ENCODE measurements around the gene CRNN. TPM values are rescaled to one million over a fixed set of nuclear protein-coding genes. Genes with fewer than 3 reads are reported as not detected.
A peak's percentile ranks its signal among the peaks of the same experiment; 100 is the strongest.

CRNN gene
- not detected for total RNA-seq
- long read RNA-seq = 0 reads

DNA sequence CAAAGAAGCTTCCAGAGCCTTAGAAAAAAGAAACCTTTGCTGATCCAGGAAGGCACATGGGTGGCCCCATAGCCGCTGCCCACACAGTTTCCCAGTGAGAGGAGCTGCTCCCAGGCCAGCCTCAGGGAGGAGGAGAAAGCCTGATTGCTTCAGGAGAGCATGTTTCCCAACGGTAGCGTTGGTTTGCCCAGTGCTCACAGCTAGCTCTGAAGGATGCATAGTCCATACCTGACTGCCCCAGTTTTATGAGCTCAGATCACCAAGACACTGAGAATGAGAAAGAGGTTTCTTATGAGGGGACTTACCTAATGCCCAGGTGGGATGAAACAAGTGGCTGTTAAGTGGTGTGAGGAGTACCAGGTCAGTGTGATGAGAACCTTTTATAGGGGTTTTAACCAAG is at the start of gene CRNN:
Gene CRNN, minus strand, starts transcription at position 355 of the 400 bp plus-strand sequence. CDS start 2,030 bp downstream, outside the sequence.
- intact Hi-C loops (cut with DNase I) = no loop called here
- ATAC-seq (no peak), DNase-seq (ENCODE audit: missing footprints) (no peak)

DNA sequence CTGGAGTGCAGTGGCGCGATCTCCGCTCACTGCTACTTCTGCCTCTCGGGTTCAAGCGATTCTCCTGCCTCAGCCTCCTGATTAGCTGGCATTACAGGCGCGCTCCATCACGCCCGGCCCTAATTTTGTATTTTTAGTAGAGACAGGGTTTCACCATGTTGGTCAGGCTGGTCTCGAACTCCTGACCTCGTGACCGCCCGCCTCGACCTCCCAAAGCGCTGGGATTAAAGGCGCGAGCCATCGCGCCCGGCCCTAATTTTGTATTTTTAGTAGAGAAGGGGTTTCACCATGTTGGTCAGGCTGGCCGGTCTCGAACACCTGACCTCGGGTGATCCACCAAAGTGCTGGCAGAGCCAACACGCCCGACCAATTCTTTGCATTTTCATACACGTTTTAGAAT is 48.6 kb upstream of the CRNN start:
- ATAC-seq (no peak), DNase-seq (ENCODE audit: missing footprints) (no peak)
- intact Hi-C loops (cut with DNase I) = no loop called here

DNA sequence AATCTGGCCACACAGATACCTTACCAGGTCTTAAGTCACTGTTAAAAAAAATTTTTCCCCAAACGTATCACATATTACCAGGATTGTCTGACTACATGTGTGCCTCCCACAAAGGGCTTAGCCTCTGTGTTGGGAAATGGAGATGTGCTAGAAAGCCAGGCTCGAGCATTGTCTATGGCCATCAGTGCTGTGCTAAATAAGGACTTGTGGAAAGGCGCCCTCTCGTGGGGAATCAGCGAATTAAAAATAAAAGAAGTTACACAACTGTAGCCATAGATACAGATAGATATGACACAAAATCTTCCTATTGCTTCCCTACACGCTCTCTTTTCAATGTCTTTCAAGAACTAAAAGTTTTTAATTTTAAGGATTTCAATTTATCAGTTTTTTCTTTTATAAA is 47.5 kb upstream of the CRNN start:
- no peak for DNase-seq (ENCODE audit: missing footprints)

GRCh38 chr1:152460529-152460899 is 46.5 kb upstream of the CRNN start:
- intact Hi-C loops (cut with DNase I) = loop anchor here (2.0 kb wide), 1 partner anchor 318 kb away; no protein-coding TSS in a partner anchor
- ATAC-seq (no peak), DNase-seq (ENCODE audit: missing footprints) (no peak)

More for the DNA sequence above, 47.5 kb upstream of the CRNN start:
- ATAC-seq = peak; percentile 46
- intact Hi-C loops (cut with DNase I) = loop anchor here (2.0 kb wide), 1 partner anchor 319 kb away; no protein-coding TSS in a partner anchor

GRCh38 chr1:152459596-152460528 is 45.8 kb upstream of the CRNN start:
- intact Hi-C loops (cut with DNase I) = loop anchor here (2.0 kb wide), 2 partner anchors 19 to 317 kb away; no protein-coding TSS in a partner anchor
- DNase-seq (ENCODE audit: missing footprints) = peak; percentile 80
- ATAC-seq = peak; percentile 54

GRCh38 chr1:152458384-152459185 is 44.5 kb upstream of the CRNN start:
- intact Hi-C loops (cut with DNase I) = loop anchor here (1.0 to 2.0 kb wide), 3 partner anchors 18 to 406 kb away; no protein-coding TSS in a partner anchor
- ATAC-seq = peak; percentile 80
- DNase-seq (ENCODE audit: missing footprints) = no peak

DNA sequence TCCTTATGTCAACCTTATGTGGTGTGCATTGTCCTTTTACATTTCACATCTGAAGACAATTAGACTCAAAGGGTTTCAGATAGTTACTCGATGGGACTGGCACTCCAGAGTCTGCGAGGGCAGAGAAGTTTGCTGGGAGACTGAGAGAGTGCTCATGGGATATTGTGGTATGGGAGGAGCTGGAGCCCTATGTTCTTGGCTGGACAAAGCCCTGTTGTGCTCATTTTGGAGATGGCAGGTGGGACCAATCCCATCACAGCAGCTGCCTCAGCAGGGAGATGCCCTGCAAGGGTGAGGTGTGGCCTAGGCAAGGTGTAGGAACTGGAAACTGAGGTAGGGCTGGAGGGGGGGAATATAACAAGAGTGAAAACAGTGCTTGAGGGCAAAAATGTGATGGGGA is 43.5 kb upstream of the CRNN start:
- DNase-seq (ENCODE audit: missing footprints) (no peak), ATAC-seq (no peak)
- intact Hi-C loops (cut with DNase I) = no loop called here

DNA sequence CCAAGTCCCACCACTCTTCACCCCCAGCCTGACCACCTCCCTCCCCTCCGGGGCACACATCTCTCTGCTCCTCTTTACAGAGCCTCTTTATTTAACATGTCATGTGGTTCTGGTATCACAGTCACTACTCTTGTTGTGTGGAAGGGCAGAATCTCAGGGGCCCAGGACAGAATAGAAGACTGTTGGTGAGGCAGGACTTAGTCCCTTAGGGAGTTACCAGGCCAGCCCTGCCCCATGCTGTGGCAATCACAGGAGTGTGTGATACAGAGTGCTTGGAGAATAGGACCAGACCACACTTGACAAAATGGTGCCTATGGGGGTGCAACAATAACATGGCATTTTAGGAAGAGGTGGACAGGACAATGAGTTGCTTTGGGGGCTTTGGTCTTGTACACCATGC is 43.0 kb upstream of the CRNN start:
- DNase-seq (ENCODE audit: missing footprints) = no peak
- intact Hi-C loops (cut with DNase I) = no loop called here
- ATAC-seq = no peak

GRCh38 chr1:152451254-152451653 is 37.2 kb upstream of the CRNN start:
- no peak for DNase-seq (ENCODE audit: missing footprints)
- intact Hi-C loops (cut with DNase I) = no loop called here
- no peak for ATAC-seq

DNA sequence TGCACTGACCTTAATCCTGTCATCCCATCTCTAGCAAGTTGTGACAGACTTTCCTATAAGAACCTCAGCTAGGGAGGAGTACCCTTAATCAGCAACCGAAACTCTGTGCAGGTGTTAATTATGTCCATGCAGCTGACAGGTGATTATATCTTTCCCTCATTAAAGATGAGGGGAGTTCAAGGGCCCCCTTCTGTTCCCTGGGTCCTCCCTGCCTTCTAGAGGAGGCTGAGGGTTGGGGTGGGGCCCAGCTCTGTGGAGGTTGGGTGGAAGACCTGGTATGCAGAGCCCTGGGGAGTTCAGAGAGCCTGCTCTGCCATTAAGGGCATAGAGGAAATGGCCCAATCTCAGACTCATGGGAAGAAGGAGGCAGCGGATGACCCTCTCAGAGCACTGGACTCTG is 35.6 kb upstream of the CRNN start:
- DNase-seq (ENCODE audit: missing footprints) (no peak), ATAC-seq (no peak)
- intact Hi-C loops (cut with DNase I) = no loop called here

DNA sequence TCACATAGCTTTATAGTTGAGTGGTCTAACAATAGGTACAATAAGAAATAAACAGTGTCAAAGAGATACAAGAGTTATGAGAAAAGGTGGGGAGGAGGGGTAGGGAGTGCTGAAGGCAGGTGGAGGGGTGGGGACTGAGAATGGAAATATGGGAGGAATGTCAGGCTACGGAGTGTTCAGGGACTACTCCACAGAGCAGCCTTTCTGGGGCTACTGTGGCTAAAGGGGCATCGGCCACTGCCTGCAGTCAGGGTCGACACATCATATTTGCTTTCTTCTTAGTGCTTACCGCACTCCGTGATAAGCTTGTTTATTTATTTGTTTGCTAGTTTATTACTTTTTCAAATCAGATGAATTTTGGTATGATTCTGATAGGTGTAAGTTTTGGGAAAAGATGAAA is 34.4 kb upstream of the CRNN start:
- intact Hi-C loops (cut with DNase I) = no loop called here
- ATAC-seq (no peak), DNase-seq (ENCODE audit: missing footprints) (no peak)

DNA sequence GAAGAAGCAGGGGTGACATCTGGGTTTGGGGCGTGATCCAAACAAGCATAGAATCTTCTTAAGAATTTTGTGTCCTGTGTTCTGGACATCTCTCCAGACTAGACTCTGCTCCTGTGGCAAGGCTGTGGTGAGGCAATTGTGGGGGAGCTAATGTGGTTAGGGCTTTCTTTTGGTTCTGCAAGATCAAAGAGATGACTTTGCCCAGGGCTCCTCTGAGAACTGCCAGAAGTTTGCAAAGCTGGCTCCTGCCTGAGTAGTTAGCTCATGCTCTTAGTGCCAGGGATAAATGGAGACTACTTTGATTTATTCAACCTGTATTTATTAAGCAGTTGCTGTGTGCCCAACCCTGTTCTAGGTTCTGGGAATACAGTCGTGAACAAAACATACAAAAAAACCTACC is 34.0 kb upstream of the CRNN start:
- no peak for ATAC-seq
- no peak for DNase-seq (ENCODE audit: missing footprints)
- intact Hi-C loops (cut with DNase I) = no loop called here

DNA sequence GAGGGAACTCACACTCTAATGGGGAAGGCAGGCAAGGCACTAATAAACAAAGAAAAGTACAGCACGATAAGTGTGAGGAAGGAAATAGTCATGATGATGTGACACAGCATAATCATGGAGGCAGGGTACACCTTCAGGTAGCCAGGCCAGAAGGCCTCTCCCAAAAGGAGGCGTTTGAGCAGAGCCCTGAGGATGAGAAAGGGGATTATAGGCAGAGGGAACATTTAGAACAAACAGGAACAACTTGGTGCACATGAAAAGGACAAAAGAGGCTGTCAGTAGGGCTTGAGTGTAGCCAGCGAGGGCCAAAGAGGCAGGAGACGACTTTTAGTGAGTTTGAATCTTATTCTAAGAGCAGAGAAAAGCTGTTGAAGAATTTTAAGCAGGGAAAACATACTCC is 33.4 kb upstream of the CRNN start:
- no peak for DNase-seq (ENCODE audit: missing footprints)
- ATAC-seq = no peak
- intact Hi-C loops (cut with DNase I) = no loop called here

- intact Hi-C loops (cut with DNase I) = loop anchor here (5.0 kb wide), 1 partner anchor 392 kb away; no protein-coding TSS in a partner anchor
- no peak for DNase-seq (ENCODE audit: missing footprints)
- ATAC-seq = no peak
Observed at GRCh38 chr1:152444045-152444444, 30.0 kb upstream of the CRNN start.

DNA sequence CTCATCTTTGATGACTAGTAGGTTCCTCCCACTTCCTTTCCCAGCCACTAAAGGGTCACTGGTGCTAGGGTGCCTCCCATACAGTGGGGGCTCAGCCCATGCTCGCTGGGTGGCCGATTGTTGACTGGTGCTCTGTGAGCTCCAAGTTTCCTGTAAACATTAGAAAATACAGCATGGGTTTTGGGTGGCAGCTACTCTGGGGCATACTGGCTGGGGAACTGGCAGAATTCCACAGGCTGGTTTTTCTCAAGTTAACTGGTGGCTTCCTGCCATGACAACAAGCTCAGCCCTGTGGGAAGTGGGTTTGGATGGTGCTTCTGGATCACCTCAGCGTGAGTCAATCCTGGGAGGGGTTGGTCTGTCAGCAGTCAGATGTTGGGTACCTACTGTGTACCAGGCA is 28.7 kb upstream of the CRNN start:
- DNase-seq (ENCODE audit: missing footprints) (no peak), ATAC-seq (no peak)
- intact Hi-C loops (cut with DNase I) = loop anchor here (5.0 kb wide), 1 partner anchor 390 kb away; no protein-coding TSS in a partner anchor

DNA sequence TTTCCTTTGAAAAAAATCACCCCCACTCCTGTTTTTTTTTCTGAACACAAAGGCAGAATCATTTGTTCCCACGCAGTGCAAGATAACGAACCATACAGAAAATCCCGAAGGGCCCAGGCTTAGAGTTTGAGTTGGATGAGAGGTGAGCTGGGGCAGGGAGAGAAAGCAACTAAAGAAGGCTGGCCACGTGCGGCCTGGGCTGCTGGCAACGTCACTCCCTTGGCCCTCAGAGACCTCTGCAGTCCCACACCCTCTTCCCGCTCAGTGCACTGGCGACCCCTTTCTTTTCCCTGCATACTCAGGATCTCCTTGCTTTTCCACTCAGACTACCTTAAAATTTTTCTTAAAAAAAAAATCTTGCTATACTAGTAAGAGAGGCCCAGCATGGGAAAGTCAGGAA is 28.2 kb upstream of the CRNN start:
- intact Hi-C loops (cut with DNase I) = loop anchor here (5.0 kb wide), 1 partner anchor 390 kb away; no protein-coding TSS in a partner anchor
- ATAC-seq (no peak), DNase-seq (ENCODE audit: missing footprints) (no peak)

DNA sequence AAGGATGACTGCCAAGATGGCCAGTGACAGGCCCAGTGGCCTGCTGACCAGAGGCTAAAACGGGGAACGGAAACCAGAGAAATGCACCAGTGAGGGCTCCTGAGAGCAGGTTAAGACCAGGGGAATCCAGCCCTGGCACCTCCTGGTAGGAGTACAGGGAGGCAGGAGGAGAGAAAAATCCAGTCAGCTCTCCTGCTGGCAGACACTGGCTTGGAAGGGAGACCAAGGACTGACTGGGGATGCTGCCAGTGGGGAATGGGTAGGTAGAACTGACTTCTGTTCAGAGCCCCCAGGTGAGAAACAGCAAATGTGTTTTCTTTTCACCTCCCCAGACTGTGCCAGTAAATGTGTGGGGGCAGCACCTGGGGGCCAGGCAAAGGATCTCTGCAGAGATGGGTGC is 27.7 kb upstream of the CRNN start:
- no peak for DNase-seq (ENCODE audit: missing footprints)

DNA sequence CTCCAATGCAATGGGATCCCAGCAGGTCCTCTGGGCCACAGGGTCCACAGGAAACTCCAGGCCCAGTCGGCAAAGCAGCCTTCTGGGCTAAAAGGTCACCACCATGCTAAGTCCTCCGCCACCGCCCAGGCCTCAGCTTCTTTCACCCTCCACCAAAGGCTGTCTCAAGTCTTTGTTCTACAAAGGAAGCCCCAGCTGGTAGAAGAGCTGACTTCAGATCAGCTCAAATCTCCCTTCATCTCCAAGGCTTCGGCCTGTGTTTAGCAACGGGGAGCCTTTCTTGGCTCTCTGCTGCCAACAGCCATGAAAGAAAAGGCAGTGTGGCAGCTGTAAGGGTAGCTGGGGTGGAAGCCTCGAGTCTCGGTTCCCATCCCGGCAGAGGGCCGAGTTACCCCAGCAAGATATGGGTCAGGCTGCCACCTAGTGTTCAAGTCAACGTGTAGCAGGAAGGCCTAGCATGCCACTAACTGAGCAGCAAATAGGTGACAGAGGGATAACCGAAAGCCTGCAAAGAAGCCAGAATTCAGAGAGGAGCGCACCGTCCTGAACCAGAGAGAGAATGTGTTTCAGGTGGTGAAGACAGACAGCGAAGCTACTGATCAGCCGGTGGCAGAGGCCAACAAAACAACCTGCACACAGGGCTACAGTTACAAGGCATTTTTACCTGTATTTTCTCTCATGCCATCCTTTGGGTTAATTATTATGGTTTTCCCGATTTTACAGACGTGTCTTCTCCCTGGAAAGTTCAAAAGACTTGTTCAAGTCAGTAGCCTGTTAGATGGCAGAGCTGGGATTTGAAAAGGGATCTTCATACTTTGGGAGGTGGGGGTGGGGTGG is 26.8 kb upstream of the CRNN start:
- DNase-seq (ENCODE audit: missing footprints) (peak; percentile 80), ATAC-seq (peak; percentile 78)
- intact Hi-C loops (cut with DNase I) = loop anchor here (2.0 to 5.0 kb wide), 3 partner anchors 18 to 389 kb away; no protein-coding TSS in a partner anchor

More for the DNA sequence above, 27.7 kb upstream of the CRNN start:
- no peak for ATAC-seq
- intact Hi-C loops (cut with DNase I) = loop anchor here (2.0 to 5.0 kb wide), 3 partner anchors 17 to 389 kb away; no protein-coding TSS in a partner anchor
